ENCODE results near the gene CELA3B.
"Not testable (repeated sequence)": the region's sequence is repeated elsewhere in the genome, so short reads cannot be mapped to it uniquely, and the experiment has no call there.

CELA3B gene

DNA sequence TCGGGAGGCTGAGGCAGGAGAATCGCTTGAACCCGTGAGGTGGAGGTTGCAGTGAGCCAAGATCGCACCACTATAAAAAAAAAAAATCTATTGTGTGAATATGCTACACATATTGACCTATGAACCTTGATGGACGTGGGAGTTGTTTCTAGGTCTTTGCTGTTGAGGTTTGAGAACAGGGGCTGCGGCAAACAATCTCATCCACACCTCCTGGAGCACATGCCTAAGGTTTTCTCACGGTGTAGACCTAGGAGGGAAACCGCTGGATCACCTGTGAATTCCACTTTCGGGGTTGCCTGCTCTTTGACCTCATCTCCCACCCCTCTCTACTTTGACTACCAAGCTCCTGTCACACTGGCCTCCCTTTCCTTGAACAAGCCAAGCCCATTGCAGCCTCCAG, 1.5 kb upstream of the CELA3B start:
- not testable (repeated sequence) for DNase-seq (ENCODE audit: low read depth)

DNA sequence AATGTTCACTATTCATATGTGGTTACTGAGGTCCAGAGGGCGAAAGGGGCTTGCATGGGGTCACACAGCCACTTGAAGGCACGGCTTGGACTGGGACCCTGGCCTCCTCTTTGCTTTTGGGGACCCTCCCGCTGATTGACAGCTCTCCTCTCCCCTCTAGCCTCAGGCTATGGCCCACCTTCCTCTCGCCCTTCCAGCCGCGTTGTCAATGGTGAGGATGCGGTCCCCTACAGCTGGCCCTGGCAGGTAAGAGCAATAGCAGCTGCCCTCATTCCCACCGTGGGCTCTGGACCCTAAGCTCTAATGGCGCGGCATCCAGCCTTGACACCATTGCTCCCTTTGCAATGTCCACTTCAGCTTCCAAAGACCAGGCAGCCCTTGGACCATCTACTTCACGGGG, 1.4 kb downstream of the CELA3B start:
- DNase-seq (ENCODE audit: low read depth) = not testable (repeated sequence)

DNA sequence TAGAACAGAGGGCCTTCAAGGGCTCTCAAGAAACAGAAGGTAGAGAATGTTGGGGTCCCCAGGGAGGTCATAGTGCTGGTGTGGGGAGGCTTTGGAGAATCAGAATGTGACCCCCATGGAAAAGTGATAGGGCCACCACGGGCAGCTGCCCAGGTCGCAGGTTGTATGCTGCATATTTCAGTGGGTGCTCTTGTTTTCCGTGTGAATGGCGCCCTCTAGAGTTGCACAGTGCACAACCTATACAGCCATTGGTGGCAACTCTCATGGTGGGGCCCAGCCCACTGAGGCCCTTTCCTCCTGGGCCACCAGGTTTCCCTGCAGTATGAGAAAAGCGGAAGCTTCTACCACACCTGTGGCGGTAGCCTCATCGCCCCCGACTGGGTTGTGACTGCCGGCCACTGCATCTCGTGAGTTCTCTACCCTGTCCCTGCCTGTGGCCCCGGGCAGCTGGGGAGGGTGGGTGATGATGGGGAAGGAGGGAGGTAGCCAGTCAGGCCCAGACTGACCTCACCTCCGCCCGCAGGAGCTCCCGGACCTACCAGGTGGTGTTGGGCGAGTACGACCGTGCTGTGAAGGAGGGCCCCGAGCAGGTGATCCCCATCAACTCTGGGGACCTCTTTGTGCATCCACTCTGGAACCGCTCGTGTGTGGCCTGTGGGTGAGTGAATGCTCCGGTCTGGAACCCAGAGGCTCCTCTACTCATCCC, 3.8 kb downstream of the CELA3B start:
- DNase-seq (ENCODE audit: low read depth) = not testable (repeated sequence)

DNA sequence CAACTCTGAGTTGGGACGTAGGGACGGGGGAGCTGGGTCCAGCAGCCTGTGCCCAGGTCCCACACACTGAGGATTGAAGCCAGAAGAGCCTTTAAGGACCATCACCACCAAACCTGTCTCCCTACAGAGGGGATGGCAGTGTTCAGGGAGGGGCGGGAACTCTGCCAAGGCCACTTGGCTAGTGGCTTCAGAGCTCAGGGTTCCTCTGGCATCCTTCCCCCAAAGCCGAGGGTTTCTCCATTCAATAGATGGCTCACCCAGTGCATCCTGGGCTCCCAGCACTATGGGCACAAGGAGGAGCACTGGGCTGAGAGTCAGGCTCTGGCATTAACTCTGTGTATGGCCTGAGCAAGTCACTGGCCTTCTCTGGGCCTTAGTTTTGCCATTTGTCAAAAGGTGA, 4.4 kb downstream of the CELA3B start:
- DNase-seq (ENCODE audit: low read depth) = not testable (repeated sequence)

DNA sequence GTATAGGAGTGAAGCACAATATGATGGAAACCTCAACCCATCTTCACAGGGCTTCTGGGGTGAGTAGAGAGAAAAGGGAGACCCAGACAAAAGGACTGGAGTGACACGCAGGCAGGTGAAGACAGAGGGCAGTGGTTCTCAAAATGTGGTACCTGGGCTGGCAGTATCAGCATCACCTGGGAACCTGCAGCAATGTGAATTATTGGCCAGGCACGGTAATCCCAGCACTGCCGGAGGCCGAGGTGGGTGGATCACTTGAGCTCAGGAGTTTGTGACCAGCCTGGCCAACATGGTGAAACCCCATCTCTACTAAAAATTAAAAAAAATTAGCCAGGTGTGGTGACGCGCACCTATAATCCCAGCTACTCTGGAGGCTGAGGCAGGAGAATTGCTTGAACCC, 5.3 kb downstream of the CELA3B start:
- DNase-seq (ENCODE audit: low read depth) = not testable (repeated sequence)

DNA sequence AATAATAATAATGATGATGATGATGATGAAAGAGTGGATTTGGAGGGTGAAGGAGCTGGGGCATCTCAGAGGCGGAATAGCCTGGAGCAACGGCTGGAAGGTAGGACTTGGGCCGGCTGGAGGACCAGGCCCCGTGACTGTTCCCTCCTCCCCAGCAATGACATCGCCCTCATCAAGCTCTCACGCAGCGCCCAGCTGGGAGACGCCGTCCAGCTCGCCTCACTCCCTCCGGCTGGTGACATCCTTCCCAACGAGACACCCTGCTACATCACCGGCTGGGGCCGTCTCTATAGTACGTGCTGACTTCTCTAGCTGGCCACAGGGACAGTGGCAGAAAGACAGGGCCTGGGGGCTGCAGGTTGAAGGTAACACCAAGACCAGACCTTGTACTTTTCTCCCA, 6.7 kb downstream of the CELA3B start:
- not testable (repeated sequence) for DNase-seq (ENCODE audit: low read depth)

DNA sequence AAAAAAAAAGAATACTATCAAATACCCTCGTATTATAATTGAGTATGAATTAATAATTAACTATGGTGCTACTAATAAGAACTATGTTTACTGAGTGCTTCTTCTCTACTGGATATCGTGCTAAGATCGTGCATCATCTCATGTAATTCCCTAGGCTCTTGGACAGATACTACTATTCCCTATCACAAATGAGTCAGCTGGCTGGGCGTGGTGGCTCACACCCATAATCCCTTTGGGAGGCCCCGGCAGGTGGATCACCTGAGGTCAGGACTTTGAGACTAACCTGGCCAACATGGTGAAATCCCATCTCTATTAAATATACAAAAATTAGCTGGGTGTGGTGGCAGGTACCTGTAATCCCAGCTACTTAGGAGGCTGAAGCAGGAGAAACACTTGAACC, 9.1 kb downstream of the CELA3B start:
- DNase-seq (ENCODE audit: low read depth) = not testable (repeated sequence)

DNA sequence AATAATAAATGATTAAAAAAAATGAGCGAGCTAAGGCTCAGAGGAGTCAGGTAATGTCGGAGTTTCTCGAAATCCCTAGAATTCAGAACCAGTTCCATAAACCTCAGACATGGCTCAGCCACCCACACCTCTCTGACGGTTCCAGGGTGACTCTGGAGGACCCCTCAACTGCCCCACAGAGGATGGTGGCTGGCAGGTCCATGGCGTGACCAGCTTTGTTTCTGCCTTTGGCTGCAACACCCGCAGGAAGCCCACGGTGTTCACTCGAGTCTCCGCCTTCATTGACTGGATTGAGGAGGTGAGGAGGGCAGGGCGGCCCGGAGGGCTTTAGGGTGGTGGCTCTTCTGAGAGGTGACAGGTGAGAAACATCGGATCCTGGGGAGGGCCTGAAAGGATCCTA, 9.6 kb downstream of the CELA3B start:
- not testable (repeated sequence) for DNase-seq (ENCODE audit: low read depth)

DNA sequence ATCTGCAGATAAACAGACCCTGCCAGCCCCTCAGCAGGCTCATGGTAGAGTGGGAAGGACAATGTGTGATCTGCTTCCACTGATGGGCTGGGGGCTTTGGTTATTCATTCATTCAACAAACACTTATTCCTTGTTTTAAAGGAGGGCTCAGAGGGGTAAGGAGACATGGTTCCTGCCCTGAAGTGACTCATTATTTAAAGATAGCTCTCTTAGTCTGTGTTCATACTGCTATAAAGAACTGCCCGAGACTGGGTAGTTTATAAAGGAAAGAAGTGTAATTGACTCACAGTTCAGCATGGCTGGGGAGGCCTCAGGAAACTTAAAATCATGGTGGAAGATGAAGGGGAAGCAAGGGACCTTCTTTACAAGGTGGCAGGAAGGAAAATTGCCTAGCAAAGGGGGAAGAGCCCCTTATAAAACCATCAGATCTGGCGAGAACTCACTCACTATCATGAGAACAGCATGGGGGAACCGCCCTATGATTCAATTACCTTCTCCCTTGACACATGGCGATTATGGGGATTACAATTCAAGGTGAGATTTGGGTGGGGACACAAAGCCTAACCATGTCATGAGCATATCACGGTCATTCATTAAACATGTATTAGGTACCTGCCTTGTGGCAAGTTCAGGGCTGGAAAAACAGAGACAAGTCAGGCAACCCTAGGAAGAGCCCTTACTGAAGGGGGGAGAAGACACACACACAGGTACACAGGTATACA, 13.0 kb downstream of the CELA3B start:
- not testable (repeated sequence) for DNase-seq (ENCODE audit: low read depth)

DNA sequence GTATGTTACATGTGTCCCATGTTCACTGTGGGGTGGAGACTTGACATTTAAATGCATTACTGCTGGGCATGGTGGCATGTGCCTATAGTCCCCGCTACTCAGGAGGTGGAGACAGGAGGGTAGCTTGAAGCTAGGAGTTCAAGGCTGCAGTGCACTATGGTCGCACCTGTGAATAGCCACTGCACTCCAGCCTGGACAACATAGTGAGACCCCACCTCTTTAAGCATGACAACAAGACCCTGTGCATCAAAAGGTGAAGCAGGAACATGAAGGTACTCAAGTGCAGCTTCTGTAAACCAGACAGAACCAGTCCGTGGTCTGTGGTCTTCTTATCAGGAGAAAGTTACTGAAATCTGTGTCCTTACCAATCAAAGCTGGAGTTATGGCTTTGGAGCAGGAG, 15.4 kb downstream of the CELA3B start:
- DNase-seq (ENCODE audit: low read depth) = not testable (repeated sequence)

DNA sequence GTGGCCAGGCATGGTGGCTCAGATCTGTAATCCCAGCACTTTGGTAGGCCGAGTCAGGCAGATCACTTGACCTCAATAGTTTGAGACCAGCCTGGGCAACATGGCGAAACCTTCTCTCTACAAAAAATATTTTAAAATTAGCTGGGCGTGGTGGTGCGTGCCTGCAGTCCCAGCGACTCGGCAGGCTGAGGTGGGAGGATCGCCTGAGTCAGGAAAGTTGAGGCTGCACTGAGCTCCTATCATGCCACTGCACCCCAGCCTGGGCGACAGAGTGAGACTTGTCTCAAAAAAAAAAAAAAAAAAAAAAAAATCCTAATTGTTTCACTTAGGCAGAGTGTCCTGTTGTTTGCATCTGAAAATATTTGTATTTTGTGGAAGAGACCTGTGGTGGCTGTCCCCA, 17.9 kb downstream of the CELA3B start:
- not testable (repeated sequence) for DNase-seq (ENCODE audit: low read depth)

DNA sequence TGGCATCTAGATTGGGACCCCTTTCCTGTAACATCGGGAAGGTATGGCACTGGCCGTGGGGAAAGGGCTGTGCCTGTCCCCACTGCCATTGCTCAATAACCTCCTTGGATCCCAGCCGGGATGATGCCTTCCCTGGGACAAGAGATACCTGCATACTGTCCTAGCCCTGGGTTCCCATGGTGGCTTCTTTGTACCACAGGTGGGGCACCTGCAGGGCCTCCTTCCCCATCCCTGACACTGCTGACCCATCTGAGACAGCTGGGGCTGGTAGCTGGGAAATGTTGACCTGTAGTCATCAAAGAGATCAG, 19.8 kb downstream of the CELA3B start:
- DNase-seq (ENCODE audit: low read depth) = not testable (repeated sequence)

DNA sequence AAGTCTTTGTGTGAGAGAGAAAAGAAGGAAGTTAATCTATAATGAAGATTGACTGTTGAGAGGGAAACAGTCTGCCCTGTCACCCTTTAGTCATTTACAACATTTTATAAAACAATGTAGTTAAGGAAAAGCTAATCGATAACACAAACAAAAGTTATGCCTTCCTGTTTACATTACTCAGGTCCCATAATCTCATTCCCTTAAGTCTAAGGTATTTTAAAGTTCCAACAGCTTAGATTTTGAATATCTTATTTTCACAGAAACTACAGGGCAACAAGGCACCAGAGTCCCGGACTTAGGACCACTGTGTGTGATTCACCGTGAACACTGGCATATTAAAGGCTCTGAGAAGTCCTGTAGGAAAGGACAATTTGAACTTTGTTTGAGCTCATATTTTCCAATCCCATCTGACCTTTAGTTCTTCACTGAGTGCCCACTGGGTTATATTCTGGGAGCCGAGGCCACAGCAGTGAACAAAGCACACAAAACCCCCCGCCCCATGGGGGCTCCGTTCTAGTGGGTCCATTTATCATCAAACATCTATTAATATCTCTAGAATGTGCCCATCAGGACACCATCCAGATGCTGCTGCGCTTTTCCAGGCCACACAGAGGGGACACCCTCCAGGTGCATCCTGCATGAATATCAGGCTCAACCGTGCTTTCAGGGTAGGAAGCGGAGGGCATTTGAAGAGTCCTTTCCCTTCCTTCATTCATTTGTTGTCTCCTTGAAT, 21.2 kb downstream of the CELA3B start:
- DNase-seq (ENCODE audit: low read depth) = not testable (repeated sequence)

DNA sequence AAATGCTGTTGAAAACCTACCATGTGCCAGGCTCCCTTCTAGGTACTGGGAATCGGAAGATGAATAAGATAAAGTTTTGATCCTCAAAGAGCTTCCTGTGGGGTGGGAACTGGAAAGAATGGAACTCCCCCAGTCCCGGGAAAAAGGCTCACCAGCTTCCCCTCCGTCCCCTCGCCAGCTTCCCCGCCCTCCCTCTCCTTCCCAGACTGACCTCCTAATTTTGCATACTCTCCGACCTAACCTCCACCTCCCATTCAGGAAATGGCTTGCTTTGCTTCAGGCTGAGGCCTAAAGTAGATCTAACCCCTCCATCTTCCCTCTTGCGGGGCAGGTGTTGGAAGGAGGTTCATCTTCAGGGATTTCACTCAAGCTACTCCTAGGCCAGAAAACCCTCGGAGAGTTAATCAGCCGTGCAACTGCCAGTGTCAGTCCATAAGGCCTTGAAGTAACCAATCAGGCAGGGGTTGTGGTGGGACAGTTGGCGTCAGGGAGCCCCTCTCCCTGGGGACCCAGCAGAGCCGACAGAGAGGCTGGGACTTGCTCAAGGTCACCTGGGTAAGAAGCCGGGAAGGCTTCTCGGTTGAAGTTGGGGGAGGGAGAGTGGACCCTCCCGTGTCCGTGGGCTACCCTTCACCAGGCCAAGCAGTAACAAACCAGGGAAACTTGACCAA, 21.9 kb downstream of the CELA3B start:
- not testable (repeated sequence) for DNase-seq (ENCODE audit: low read depth)

DNA sequence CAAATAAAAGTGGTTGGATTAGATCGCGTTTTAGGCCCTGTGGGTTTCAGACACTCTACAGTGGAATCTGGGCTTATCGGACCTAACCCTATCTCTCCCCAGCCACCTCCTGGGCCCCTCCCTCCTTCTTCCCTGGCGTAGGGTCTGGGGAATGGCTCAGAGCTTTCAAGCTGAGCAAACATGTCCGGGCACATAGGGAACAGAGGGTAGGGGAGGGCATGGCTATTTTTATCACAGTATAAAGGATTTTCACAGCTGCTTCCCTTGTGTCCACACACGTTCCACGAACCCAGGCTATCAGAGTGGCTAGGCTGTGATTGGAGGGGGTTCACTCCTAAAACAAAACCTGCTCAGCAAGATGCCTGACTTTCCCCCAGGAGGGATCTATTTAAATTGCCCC, 22.8 kb downstream of the CELA3B start:
- not testable (repeated sequence) for DNase-seq (ENCODE audit: low read depth)

DNA sequence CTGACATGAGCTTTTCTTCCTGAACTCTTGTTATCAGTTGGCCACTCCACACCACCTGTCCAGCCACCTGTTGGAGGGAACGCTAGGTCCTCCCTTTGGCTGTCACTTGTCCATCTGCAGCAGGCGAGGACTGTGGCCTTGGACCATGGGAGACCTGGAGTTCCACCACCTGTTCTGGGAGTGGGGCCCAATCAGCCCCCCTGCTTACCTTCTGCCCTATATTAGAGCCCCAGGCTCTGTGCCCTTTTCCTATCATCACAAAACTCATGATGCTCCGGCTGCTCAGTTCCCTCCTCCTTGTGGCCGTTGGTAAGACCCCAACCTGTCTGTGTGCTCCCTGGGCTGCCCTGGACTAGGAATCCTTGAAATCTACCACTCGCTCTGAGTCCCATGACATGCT, 24.6 kb downstream of the CELA3B start, which contains the start of gene CELA3A:
Gene CELA3A, plus strand, starts transcription at position 249 of the 400 bp plus-strand sequence. Its CDS starts 18 bp downstream, at position 267.
- no peak for DNase-seq (ENCODE audit: low read depth)

DNA sequence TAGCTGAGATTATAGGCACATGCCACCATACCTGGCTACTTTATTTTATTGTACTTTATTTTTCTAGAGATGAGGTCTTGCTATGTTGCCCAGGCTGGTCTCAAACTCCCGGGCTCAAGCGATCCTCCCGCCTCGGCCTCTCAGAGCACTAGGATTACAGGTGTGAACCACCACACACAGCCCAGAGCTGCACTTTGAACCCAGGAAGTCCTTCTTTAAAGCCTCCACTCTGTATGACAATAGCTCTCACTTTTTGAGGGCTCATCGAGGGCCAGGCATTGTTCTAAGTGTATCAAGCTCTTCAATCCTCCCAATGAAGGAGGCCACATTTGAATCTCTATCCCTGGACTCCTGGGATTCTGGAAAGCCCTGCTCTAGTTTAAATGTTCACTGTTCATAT, 25.6 kb downstream of the CELA3B start:
- DNase-seq (ENCODE audit: low read depth) = not testable (repeated sequence)

DNA sequence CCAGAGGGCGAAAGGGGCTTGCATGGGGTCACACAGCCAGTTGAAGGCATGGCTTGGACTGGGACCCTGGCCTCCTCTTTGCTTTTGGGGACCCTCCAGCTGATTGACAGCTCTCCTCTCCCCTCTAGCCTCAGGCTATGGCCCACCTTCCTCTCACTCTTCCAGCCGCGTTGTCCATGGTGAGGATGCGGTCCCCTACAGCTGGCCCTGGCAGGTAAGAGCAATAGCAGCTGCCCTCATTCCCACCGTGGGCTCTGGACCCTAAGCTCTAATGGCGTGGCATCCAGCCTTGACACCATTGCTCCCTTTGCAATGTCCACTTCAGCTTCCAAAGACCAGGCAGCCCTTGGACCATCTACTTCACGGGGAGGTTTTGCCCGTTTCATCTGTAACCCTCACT, 26.1 kb downstream of the CELA3B start:
- DNase-seq (ENCODE audit: low read depth) = not testable (repeated sequence)

DNA sequence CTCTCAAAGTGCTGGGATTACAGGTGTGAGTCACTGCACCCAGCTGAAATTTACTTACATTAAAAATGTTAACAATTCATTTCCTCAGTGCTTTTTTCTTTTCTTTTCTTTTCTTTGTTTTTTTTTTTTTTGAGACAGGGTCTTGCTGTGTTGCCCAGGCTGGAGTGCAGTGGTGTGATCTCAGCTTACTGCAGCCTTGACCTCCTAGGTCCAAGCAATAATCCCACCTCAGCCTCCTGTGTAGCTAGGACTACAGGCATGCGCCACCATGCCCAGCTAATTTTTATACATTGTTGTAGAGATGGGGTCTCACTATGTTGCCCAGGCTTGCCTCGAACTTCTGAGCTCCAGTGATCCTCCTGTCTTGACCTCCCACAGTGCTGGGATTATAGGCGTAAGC, 27.1 kb downstream of the CELA3B start:
- DNase-seq (ENCODE audit: low read depth) = not testable (repeated sequence)

DNA sequence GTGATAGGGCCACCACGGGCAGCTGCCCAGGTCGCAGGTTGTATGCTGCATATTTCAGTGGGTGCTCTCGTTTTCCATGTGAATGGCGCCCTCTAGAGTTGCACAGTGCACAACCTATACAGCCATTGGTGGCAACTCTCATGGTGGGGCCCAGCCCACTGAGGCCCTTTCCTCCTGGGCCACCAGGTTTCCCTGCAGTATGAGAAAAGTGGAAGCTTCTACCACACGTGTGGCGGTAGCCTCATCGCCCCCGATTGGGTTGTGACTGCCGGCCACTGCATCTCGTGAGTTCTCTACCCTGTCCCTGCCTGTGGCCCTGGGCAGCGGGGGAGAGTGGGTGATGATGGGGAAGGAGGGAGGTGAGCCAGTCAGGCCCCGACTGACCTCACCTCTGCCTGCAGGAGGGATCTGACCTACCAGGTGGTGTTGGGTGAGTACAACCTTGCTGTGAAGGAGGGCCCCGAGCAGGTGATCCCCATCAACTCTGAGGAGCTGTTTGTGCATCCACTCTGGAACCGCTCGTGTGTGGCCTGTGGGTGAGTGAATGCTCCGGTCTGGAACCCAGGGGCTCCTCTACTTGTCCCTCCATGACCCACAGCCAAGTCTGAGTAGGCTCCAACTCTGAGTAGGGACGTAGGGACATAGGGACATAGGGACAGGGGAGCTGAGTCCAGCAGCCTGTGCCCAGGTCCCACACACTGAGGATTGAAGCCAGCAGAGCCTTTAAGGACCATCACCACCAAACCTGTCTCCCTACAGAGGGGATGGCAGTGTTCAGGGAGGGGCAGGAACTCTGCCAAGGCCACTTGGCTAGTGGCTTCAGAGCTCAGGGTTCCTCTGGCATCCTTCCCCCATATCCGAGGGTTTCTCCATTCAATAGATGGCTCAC, 28.7 kb downstream of the CELA3B start:
- DNase-seq (ENCODE audit: low read depth) = not testable (repeated sequence)

DNA sequence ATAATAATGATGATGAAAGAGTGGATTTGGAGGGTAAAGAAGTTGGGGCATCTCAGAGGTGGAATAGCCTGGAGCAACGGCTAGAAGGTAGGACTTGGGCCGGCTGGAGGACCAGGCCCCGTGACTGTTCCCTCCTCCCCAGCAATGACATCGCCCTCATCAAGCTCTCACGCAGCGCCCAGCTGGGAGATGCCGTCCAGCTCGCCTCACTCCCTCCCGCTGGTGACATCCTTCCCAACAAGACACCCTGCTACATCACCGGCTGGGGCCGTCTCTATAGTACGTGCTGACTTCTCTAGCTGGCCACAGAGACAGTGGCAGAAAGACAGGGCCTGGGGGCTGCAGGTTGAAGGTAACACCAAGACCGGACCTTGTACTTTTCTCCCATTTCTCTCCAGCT, 29.9 kb downstream of the CELA3B start:
- not testable (repeated sequence) for DNase-seq (ENCODE audit: low read depth)
